WTC11 (cell line): ENCODE measurements around the gene NAAA. TPM values are rescaled to one million over a fixed set of nuclear protein-coding genes. Genes with fewer than 3 reads are reported as not detected.

ENCODE experiments used
- ATAC-seq: fragments of 200-7000 bp; cut with Tn5 transposase; 2 replicates; pipeline ENCODE4 v1.10.0; 2021; ENCODE audit warnings: mild to moderate bottlenecking, moderate library complexity
- CTCF ChIA-PET: fragments of 300-600 bp; sonication (Branson Sonifier 250); formaldehyde crosslinking; loops from one replicate; lab custom pipeline; 2021; ENCODE audit warnings: antibody characterized with exemption; lab: Charles Lee
- POLR2A ChIA-PET: fragments of 350-600 bp; sonication (Branson Sonifier 250); formaldehyde crosslinking; loops from one replicate; lab custom pipeline; 2021; ENCODE audit warnings: antibody characterized with exemption; lab: Charles Lee
- DNase-seq: peaks from one replicate; pipeline ENCODE4 v3.0.0; 2021; ENCODE audit warnings: low spot score
- H3K27ac Mint-ChIP-seq: 2 replicates; pipeline ENCODE4 v1.8.0; 2021; ENCODE audit warnings: mixed read lengths
- H3K27me3 Mint-ChIP-seq: 2 replicates; pipeline ENCODE4 v1.8.0; 2021; ENCODE audit warnings: low read depth, mild to moderate bottlenecking, moderate library complexity, mixed read lengths
- H3K36me3 Mint-ChIP-seq: 2 replicates; pipeline ENCODE4 v1.8.0; 2021; ENCODE audit warnings: mixed read lengths
- H3K4me1 Mint-ChIP-seq: 2 replicates; pipeline ENCODE4 v1.8.0; 2022; ENCODE audit warnings: mixed read lengths
- H3K4me3 Mint-ChIP-seq: 2 replicates; pipeline ENCODE4 v1.8.0; 2021; ENCODE audit warnings: mild to moderate bottlenecking, moderate library complexity, mixed read lengths
- H3K9me3 Mint-ChIP-seq: 2 replicates; pipeline ENCODE4 v1.8.0; 2021; ENCODE audit warnings: mixed read lengths
- FOXP1 ChIP-seq: sonication (generic); formaldehyde crosslinking; IDR thresholded peaks from 2 replicates; pipeline ENCODE4 v1.8.0; 2022; ENCODE audit warnings: missing genetic modification reagents, mild to moderate bottlenecking, moderate library complexity, borderline replicate concordance
- IRF1 ChIP-seq: sonication (generic); formaldehyde crosslinking; IDR thresholded peaks from 2 replicates; pipeline ENCODE4 v1.8.0; 2023; ENCODE audit warnings: missing genetic modification reagents
- MYBL2 ChIP-seq: sonication (generic); formaldehyde crosslinking; IDR thresholded peaks from 2 replicates; pipeline ENCODE4 v1.8.1; 2023; ENCODE audit warnings: mild to moderate bottlenecking, moderate library complexity, missing genetic modification reagents
- OVOL2 ChIP-seq: fragments of 250-450 bp; sonication (Bioruptor Pico); IDR thresholded peaks from 2 replicates; pipeline ENCODE4 v1.9.0; 2021; ENCODE audit warnings: mild to moderate bottlenecking, borderline replicate concordance
- PRRX2 ChIP-seq: fragments of 250-450 bp; sonication (Bioruptor Pico); IDR thresholded peaks from 2 replicates; pipeline ENCODE4 v1.8.0; 2021; ENCODE audit warnings: mild to moderate bottlenecking
- RORB ChIP-seq: fragments of 250-450 bp; sonication (Bioruptor Pico); IDR thresholded peaks from 2 replicates; pipeline ENCODE4 v1.9.0; 2021; ENCODE audit warnings: mild to moderate bottlenecking
- SP1 ChIP-seq: sonication (generic); formaldehyde crosslinking; conservative IDR thresholded peaks from 2 replicates; pipeline ENCODE4 v1.8.1; 2022; ENCODE audit warnings: missing genetic modification reagents
- TEAD4 ChIP-seq: sonication (generic); formaldehyde crosslinking; IDR thresholded peaks from 2 replicates; pipeline ENCODE4 v1.8.0; 2022; ENCODE audit warnings: mild to moderate bottlenecking, missing genetic modification reagents
- ZNF232 ChIP-seq: sonication (generic); formaldehyde crosslinking; IDR thresholded peaks from 2 replicates; pipeline ENCODE4 v1.8.0; 2022; ENCODE audit warnings: mild to moderate bottlenecking, missing genetic modification reagents
- ZNF317 ChIP-seq: sonication (generic); formaldehyde crosslinking; IDR thresholded peaks from 2 replicates; pipeline ENCODE4 v1.8.1; 2023; ENCODE audit warnings: low read depth, mild to moderate bottlenecking, moderate library complexity, missing genetic modification reagents, borderline replicate concordance
- ZNF416 ChIP-seq: fragments of 250-450 bp; sonication (Bioruptor Pico); IDR thresholded peaks from 2 replicates; pipeline ENCODE4 v1.9.0; 2021; ENCODE audit warnings: mild to moderate bottlenecking, inconsistent platforms
- ZNF671 ChIP-seq: fragments of 250-450 bp; sonication (Bioruptor Pico); IDR thresholded peaks from 2 replicates; pipeline ENCODE4 v1.8.0; 2021; ENCODE audit warnings: mild to moderate bottlenecking
- total RNA-seq: library from RNA; stranded (reverse); gene quantifications from 3 replicates; pipeline ENCODE4 v1.2.3, GENCODE V29; 2021
- TF ChIP-seq, protein P1 (sequence below): sonication (generic); formaldehyde crosslinking; IDR thresholded peaks from 2 replicates; pipeline ENCODE4 v1.8.1; 2023; ENCODE audit warnings: mild to moderate bottlenecking, missing genetic modification reagents, borderline replicate concordance
- TF ChIP-seq, protein P2 (sequence below): fragments of 250-450 bp; sonication (Bioruptor Pico); IDR thresholded peaks from 2 replicates; pipeline ENCODE4 v1.9.0; 2021; ENCODE audit warnings: moderate library complexity, mild to moderate bottlenecking, inconsistent platforms, borderline replicate concordance
- TF ChIP-seq, protein P3 (sequence below): sonication (generic); formaldehyde crosslinking; IDR thresholded peaks from 2 replicates; pipeline ENCODE4 v1.8.0; 2022; ENCODE audit warnings: mild to moderate bottlenecking, missing genetic modification reagents
- TF ChIP-seq, protein P4 (sequence below): sonication (generic); formaldehyde crosslinking; IDR thresholded peaks from 2 replicates; pipeline ENCODE4 v1.8.1; 2023; ENCODE audit warnings: mild to moderate bottlenecking, missing genetic modification reagents, moderate library complexity
- TF ChIP-seq, protein P5 (sequence below): fragments of 250-450 bp; sonication (Bioruptor Pico); IDR thresholded peaks from 2 replicates; pipeline ENCODE4 v1.9.0; 2021; ENCODE audit warnings: mild to moderate bottlenecking

The NAAA gene
- total RNA-seq, 1 experiment from 2014 or later, result 7.1 TPM

GRCh38 chr4:75919920-75920319 lies 20.9 kb downstream of the NAAA start:
- no peaks in the 10 kb centered on the region for H3K27me3 Mint-ChIP-seq
- ATAC-seq, result no peak
- ChIA-PET POLR2A (no interaction called here), CTCF (interaction anchor here (1.1 kb wide), 1 partner anchor 24 kb away, joined by 4 read pairs; no protein-coding TSS in a partner anchor)
- DNase-seq, result no peak
- H3K27ac Mint-ChIP-seq, result no peak overlapping the region
- no peak for TF ChIP-seq ZNF671 (CRISPR knock-in tag)
- TF ChIP-seq IRF1 (CRISPR knock-in tag), result no peak
- TF ChIP-seq, protein P1, sequence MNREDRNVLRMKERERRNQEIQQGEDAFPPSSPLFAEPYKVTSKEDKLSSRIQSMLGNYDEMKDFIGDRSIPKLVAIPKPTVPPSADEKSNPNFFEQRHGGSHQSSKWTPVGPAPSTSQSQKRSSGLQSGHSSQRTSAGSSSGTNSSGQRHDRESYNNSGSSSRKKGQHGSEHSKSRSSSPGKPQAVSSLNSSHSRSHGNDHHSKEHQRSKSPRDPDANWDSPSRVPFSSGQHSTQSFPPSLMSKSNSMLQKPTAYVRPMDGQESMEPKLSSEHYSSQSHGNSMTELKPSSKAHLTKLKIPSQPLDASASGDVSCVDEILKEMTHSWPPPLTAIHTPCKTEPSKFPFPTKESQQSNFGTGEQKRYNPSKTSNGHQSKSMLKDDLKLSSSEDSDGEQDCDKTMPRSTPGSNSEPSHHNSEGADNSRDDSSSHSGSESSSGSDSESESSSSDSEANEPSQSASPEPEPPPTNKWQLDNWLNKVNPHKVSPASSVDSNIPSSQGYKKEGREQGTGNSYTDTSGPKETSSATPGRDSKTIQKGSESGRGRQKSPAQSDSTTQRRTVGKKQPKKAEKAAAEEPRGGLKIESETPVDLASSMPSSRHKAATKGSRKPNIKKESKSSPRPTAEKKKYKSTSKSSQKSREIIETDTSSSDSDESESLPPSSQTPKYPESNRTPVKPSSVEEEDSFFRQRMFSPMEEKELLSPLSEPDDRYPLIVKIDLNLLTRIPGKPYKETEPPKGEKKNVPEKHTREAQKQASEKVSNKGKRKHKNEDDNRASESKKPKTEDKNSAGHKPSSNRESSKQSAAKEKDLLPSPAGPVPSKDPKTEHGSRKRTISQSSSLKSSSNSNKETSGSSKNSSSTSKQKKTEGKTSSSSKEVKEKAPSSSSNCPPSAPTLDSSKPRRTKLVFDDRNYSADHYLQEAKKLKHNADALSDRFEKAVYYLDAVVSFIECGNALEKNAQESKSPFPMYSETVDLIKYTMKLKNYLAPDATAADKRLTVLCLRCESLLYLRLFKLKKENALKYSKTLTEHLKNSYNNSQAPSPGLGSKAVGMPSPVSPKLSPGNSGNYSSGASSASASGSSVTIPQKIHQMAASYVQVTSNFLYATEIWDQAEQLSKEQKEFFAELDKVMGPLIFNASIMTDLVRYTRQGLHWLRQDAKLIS, result no peak
- TF ChIP-seq, protein P2, sequence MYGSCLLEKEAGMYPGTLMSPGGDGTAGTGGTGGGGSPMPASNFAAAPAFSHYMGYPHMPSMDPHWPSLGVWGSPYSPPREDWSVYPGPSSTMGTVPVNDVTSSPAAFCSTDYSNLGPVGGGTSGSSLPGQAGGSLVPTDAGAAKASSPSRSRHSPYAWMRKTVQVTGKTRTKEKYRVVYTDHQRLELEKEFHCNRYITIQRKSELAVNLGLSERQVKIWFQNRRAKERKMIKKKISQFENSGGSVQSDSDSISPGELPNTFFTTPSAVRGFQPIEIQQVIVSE (CRISPR knock-in tag), result no peak
- TF ChIP-seq, protein P3, sequence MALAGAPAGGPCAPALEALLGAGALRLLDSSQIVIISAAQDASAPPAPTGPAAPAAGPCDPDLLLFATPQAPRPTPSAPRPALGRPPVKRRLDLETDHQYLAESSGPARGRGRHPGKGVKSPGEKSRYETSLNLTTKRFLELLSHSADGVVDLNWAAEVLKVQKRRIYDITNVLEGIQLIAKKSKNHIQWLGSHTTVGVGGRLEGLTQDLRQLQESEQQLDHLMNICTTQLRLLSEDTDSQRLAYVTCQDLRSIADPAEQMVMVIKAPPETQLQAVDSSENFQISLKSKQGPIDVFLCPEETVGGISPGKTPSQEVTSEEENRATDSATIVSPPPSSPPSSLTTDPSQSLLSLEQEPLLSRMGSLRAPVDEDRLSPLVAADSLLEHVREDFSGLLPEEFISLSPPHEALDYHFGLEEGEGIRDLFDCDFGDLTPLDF (CRISPR knock-in tag), result no peak
- TF ChIP-seq TEAD4 (CRISPR knock-in tag), result no peak
- TF ChIP-seq ZNF416 (CRISPR knock-in tag), result no peak
- TF ChIP-seq, protein P4, sequence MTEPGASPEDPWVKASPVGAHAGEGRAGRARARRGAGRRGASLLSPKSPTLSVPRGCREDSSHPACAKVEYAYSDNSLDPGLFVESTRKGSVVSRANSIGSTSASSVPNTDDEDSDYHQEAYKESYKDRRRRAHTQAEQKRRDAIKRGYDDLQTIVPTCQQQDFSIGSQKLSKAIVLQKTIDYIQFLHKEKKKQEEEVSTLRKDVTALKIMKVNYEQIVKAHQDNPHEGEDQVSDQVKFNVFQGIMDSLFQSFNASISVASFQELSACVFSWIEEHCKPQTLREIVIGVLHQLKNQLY (CRISPR knock-in tag), result no peak
- TF ChIP-seq SP1 (CRISPR knock-in tag), result no peak
- no peak for TF ChIP-seq ZNF232
- TF ChIP-seq OVOL2 (CRISPR knock-in tag), result no peak
- no peak for TF ChIP-seq ZNF317 (CRISPR knock-in tag)
- no peak for TF ChIP-seq FOXP1 (CRISPR knock-in tag)
- no peak for TF ChIP-seq MYBL2
- TF ChIP-seq, protein P5, sequence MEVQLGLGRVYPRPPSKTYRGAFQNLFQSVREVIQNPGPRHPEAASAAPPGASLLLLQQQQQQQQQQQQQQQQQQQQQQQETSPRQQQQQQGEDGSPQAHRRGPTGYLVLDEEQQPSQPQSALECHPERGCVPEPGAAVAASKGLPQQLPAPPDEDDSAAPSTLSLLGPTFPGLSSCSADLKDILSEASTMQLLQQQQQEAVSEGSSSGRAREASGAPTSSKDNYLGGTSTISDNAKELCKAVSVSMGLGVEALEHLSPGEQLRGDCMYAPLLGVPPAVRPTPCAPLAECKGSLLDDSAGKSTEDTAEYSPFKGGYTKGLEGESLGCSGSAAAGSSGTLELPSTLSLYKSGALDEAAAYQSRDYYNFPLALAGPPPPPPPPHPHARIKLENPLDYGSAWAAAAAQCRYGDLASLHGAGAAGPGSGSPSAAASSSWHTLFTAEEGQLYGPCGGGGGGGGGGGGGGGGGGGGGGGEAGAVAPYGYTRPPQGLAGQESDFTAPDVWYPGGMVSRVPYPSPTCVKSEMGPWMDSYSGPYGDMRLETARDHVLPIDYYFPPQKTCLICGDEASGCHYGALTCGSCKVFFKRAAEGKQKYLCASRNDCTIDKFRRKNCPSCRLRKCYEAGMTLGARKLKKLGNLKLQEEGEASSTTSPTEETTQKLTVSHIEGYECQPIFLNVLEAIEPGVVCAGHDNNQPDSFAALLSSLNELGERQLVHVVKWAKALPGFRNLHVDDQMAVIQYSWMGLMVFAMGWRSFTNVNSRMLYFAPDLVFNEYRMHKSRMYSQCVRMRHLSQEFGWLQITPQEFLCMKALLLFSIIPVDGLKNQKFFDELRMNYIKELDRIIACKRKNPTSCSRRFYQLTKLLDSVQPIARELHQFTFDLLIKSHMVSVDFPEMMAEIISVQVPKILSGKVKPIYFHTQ (CRISPR knock-in tag), result no peak
- TF ChIP-seq PRRX2 (CRISPR knock-in tag), result no peak
- TF ChIP-seq RORB, result no peak
- peaks cover 18% of the 10 kb centered on the region for H3K36me3 Mint-ChIP-seq
- peaks cover 34% of the 10 kb centered on the region for H3K4me1 Mint-ChIP-seq
- no peak overlapping the region for H3K4me3 Mint-ChIP-seq
- H3K9me3 Mint-ChIP-seq, result peaks cover 5% of the 10 kb centered on the region
